HepG2 (cell line): ENCODE results near the gene TTC21B. TPM values are rescaled to one million over a fixed set of nuclear protein-coding genes. Genes with fewer than 3 reads are reported as not detected.

Experiments
- MEIS1 ChIP-seq: sonication (generic); formaldehyde crosslinking; IDR thresholded peaks from 2 replicates; pipeline ENCODE4 v1.9.0; 2021; ENCODE audit warnings: mild to moderate bottlenecking, missing genetic modification reagents, moderate library complexity, borderline replicate concordance
- PAF1 ChIP-seq: IDR thresholded peaks from 2 replicates; pipeline ENCODE4 v1.6.1; 2016; ENCODE audit warnings: missing genetic modification reagents, missing compliant biosample characterization
- SRF ChIP-seq: IDR thresholded peaks from 2 replicates; pipeline ENCODE4 v1.6.1; 2011; ENCODE audit warnings: mild to moderate bottlenecking, low read depth, low read length, moderate library complexity
- ZBTB21 ChIP-seq: sonication (generic); formaldehyde crosslinking; IDR thresholded peaks from 2 replicates; pipeline ENCODE4 v1.4.0; 2020; ENCODE audit warnings: missing genetic modification reagents
- ZNF709 ChIP-seq: sonication (generic); formaldehyde crosslinking; IDR thresholded peaks from 2 replicates; pipeline ENCODE4 v1.5.0; 2020; ENCODE audit warnings: mild to moderate bottlenecking, missing genetic modification reagents
- polyA plus RNA-seq, 8 experiments: library from polyadenylated mRNA; depleted of rRNA in 3 of 8; stranded (reverse) in 7 of 8; unstranded in 1 of 8; fragments of >200 nt; fragmentation: Illumina TruSeq in 4 of 8; extraction: Trizol in 4 of 8; gene quantifications; 2 replicates each; pipeline versions ENCODE4 v1.2.1 to v1.2.3, GENCODE V29; 2011 to 2016; ENCODE audit warnings: low read depth in 4 of 8, missing spikeins in 1 of 8, mixed read lengths in 1 of 8; ENCODE audit not compliant: insufficient read depth in 1 of 8
- total RNA-seq, 5 experiments: library from RNA; depleted of rRNA; stranded (reverse); fragments of >200 nt; fragmentation: Illumina TruSeq; extraction: Trizol; gene quantifications; 2 replicates each; pipeline ENCODE4 v1.2.3, GENCODE V29; 2016; ENCODE audit warnings: low read depth in 1 of 5
- TF ChIP-seq, protein P1 (sequence below): sonication (generic); formaldehyde crosslinking; IDR thresholded peaks from 2 replicates; pipeline ENCODE4 v1.4.0; 2020; ENCODE audit warnings: missing genetic modification reagents
- TF ChIP-seq, protein P2 (sequence below): sonication (generic); formaldehyde crosslinking; IDR thresholded peaks from 2 replicates; pipeline ENCODE4 v1.5.0; 2020; ENCODE audit warnings: mild to moderate bottlenecking, missing genetic modification reagents
- TF ChIP-seq, protein P3 (sequence below): sonication (generic); formaldehyde crosslinking; IDR thresholded peaks from 2 replicates; pipeline ENCODE4 v1.9.0; 2021; ENCODE audit warnings: missing genetic modification reagents, mild to moderate bottlenecking, borderline replicate concordance
- TF ChIP-seq, protein P4 (sequence below): sonication (generic); formaldehyde crosslinking; IDR thresholded peaks from 2 replicates; pipeline ENCODE4 v1.4.0; 2020; ENCODE audit warnings: missing genetic modification reagents
- TF ChIP-seq, protein P5 (sequence below): sonication (generic); formaldehyde crosslinking; IDR thresholded peaks from 2 replicates; pipeline ENCODE4 v1.4.0; 2020; ENCODE audit warnings: missing genetic modification reagents, borderline replicate concordance
- TF ChIP-seq, protein P6 (sequence below), 2 experiments: sonication (generic) in 1 of 2; formaldehyde crosslinking in 1 of 2; IDR thresholded peaks; 2 replicates each; pipeline versions ENCODE4 v1.6.1 to v1.9.0; 2014 to 2022; ENCODE audit warnings: antibody characterized with exemption in 1 of 2, borderline replicate concordance in 1 of 2, inconsistent platforms in 1 of 2, low read depth in 1 of 2, missing genetic modification reagents in 1 of 2

Gene TTC21B
- total and polyA plus RNA-seq, 2 of the 13 experiments (the other 11 are each of a cell fraction or from before 2014, with no cell fraction given) = 39.1 to 67.1 TPM

DNA sequence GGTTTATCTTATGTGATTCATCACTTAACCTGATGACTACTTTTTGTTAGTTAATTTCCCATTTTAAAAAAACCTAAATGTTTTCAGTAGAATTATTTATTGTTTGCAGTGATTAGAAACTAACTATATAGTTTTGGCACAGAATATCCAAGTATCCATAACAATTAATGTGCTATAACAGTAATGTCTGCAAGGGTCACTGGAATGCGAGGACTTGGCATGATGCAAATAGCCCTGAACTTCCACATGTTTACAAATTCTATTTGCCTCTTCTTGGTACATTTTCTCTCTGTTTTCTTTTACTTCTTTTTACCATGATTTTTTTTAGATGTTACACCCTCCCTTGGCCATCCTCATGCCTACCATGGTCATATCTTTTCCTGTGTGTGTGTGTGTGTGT, 110.2 kb downstream of the TTC21B start (continued):
- TF ChIP-seq, protein P1, sequence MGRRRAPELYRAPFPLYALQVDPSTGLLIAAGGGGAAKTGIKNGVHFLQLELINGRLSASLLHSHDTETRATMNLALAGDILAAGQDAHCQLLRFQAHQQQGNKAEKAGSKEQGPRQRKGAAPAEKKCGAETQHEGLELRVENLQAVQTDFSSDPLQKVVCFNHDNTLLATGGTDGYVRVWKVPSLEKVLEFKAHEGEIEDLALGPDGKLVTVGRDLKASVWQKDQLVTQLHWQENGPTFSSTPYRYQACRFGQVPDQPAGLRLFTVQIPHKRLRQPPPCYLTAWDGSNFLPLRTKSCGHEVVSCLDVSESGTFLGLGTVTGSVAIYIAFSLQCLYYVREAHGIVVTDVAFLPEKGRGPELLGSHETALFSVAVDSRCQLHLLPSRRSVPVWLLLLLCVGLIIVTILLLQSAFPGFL (CRISPR knock-in tag) = no peak
- TF ChIP-seq, protein P2, sequence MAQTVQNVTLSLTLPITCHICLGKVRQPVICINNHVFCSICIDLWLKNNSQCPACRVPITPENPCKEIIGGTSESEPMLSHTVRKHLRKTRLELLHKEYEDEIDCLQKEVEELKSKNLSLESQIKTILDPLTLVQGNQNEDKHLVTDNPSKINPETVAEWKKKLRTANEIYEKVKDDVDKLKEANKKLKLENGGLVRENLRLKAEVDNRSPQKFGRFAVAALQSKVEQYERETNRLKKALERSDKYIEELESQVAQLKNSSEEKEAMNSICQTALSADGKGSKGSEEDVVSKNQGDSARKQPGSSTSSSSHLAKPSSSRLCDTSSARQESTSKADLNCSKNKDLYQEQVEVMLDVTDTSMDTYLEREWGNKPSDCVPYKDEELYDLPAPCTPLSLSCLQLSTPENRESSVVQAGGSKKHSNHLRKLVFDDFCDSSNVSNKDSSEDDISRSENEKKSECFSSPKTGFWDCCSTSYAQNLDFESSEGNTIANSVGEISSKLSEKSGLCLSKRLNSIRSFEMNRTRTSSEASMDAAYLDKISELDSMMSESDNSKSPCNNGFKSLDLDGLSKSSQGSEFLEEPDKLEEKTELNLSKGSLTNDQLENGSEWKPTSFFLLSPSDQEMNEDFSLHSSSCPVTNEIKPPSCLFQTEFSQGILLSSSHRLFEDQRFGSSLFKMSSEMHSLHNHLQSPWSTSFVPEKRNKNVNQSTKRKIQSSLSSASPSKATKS (CRISPR knock-in tag) = no peak
- TF ChIP-seq ZNF709 (CRISPR knock-in tag) (no peak), ZBTB21 (CRISPR knock-in tag) (no peak), MEIS1 (CRISPR knock-in tag) (no peak), PAF1 (CRISPR knock-in tag) (no peak), SRF (no peak)
- TF ChIP-seq, protein P3, sequence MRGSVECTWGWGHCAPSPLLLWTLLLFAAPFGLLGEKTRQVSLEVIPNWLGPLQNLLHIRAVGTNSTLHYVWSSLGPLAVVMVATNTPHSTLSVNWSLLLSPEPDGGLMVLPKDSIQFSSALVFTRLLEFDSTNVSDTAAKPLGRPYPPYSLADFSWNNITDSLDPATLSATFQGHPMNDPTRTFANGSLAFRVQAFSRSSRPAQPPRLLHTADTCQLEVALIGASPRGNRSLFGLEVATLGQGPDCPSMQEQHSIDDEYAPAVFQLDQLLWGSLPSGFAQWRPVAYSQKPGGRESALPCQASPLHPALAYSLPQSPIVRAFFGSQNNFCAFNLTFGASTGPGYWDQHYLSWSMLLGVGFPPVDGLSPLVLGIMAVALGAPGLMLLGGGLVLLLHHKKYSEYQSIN = no peak
- TF ChIP-seq, protein P4, sequence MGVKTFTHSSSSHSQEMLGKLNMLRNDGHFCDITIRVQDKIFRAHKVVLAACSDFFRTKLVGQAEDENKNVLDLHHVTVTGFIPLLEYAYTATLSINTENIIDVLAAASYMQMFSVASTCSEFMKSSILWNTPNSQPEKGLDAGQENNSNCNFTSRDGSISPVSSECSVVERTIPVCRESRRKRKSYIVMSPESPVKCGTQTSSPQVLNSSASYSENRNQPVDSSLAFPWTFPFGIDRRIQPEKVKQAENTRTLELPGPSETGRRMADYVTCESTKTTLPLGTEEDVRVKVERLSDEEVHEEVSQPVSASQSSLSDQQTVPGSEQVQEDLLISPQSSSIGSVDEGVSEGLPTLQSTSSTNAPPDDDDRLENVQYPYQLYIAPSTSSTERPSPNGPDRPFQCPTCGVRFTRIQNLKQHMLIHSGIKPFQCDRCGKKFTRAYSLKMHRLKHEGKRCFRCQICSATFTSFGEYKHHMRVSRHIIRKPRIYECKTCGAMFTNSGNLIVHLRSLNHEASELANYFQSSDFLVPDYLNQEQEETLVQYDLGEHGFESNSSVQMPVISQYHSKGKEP (CRISPR knock-in tag) = no peak
- TF ChIP-seq, protein P5, sequence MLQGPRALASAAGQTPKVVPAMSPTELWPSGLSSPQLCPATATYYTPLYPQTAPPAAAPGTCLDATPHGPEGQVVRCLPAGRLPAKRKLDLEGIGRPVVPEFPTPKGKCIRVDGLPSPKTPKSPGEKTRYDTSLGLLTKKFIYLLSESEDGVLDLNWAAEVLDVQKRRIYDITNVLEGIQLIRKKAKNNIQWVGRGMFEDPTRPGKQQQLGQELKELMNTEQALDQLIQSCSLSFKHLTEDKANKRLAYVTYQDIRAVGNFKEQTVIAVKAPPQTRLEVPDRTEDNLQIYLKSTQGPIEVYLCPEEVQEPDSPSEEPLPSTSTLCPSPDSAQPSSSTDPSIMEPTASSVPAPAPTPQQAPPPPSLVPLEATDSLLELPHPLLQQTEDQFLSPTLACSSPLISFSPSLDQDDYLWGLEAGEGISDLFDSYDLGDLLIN = no peak
- TF ChIP-seq, protein P6, sequence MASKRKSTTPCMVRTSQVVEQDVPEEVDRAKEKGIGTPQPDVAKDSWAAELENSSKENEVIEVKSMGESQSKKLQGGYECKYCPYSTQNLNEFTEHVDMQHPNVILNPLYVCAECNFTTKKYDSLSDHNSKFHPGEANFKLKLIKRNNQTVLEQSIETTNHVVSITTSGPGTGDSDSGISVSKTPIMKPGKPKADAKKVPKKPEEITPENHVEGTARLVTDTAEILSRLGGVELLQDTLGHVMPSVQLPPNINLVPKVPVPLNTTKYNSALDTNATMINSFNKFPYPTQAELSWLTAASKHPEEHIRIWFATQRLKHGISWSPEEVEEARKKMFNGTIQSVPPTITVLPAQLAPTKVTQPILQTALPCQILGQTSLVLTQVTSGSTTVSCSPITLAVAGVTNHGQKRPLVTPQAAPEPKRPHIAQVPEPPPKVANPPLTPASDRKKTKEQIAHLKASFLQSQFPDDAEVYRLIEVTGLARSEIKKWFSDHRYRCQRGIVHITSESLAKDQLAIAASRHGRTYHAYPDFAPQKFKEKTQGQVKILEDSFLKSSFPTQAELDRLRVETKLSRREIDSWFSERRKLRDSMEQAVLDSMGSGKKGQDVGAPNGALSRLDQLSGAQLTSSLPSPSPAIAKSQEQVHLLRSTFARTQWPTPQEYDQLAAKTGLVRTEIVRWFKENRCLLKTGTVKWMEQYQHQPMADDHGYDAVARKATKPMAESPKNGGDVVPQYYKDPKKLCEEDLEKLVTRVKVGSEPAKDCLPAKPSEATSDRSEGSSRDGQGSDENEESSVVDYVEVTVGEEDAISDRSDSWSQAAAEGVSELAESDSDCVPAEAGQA (IDR thresholded peaks at IDR 0.05; ENCODE audit: low read depth) = no peak
- TF ChIP-seq, protein P6 (CRISPR knock-in tag; IDR thresholded peaks at IDR 0.05; ENCODE audit: borderline replicate concordance) = no peak
